PFSK-1 (cell line): ENCODE measurements around the gene RALGAPA2.

ENCODE experiments used
- FOXP2 ChIP-seq: optimal IDR thresholded peaks from 2 replicates; pipeline ENCODE3; 2011; ENCODE audit warnings: borderline replicate concordance, control low read depth, inconsistent platforms; ENCODE audit not compliant: insufficient read depth; ENCODE audit errors: extremely low read length, extremely low read depth
- POLR2AphosphoS5 ChIP-seq: IDR thresholded peaks from 2 replicates; pipeline ENCODE4 v1.6.1; 2012; ENCODE audit warnings: low read depth, mild to moderate bottlenecking, control low read depth, low read length, moderate library complexity
- SIN3A ChIP-seq: IDR thresholded peaks from 2 replicates; pipeline ENCODE4 v1.6.1; 2012; ENCODE audit warnings: mild to moderate bottlenecking, low read length, moderate library complexity, borderline replicate concordance; ENCODE audit not compliant: insufficient read depth
- TAF1 ChIP-seq: IDR thresholded peaks from 2 replicates; pipeline ENCODE4 v1.6.1; 2012; ENCODE audit warnings: low read length, control low read depth, borderline replicate concordance; ENCODE audit not compliant: insufficient read depth
- TF ChIP-seq, protein P1 (sequence below), 2 experiments: IDR thresholded peaks; 2 replicates each; pipeline versions ENCODE4 v1.6.1 to v1.8.0; 2011 to 2012; ENCODE audit warnings: low read depth in 2 of 2, low read length in 2 of 2, control low read depth in 1 of 2, inconsistent platforms in 1 of 2, mild to moderate bottlenecking in 1 of 2, moderate library complexity in 1 of 2; ENCODE audit not compliant: insufficient read depth in 1 of 2

DNA sequence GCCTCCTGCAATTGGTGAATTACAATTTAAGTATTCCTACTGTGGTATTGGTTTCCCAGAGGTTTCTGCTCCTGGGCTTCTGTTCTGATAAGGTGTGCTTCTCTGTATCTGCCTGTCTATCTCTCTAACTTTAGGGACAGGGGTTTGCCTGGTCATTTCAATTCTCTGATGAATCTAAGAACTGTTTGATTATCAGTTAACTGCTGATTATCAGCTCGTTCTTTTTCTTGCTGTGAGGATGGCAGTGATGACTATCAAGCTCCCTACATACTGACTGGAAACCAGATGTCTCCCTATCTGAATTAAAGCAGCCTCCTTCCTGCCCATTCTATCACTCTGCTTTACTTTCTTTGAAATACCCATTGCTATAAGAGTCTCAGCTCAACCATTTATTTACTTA, 224.1 kb downstream of the RALGAPA2 start:
- TF ChIP-seq POLR2AphosphoS5 (no peak), TAF1 (no peak), SIN3A (no peak), FOXP2 (no peak)
- TF ChIP-seq, protein P1, sequence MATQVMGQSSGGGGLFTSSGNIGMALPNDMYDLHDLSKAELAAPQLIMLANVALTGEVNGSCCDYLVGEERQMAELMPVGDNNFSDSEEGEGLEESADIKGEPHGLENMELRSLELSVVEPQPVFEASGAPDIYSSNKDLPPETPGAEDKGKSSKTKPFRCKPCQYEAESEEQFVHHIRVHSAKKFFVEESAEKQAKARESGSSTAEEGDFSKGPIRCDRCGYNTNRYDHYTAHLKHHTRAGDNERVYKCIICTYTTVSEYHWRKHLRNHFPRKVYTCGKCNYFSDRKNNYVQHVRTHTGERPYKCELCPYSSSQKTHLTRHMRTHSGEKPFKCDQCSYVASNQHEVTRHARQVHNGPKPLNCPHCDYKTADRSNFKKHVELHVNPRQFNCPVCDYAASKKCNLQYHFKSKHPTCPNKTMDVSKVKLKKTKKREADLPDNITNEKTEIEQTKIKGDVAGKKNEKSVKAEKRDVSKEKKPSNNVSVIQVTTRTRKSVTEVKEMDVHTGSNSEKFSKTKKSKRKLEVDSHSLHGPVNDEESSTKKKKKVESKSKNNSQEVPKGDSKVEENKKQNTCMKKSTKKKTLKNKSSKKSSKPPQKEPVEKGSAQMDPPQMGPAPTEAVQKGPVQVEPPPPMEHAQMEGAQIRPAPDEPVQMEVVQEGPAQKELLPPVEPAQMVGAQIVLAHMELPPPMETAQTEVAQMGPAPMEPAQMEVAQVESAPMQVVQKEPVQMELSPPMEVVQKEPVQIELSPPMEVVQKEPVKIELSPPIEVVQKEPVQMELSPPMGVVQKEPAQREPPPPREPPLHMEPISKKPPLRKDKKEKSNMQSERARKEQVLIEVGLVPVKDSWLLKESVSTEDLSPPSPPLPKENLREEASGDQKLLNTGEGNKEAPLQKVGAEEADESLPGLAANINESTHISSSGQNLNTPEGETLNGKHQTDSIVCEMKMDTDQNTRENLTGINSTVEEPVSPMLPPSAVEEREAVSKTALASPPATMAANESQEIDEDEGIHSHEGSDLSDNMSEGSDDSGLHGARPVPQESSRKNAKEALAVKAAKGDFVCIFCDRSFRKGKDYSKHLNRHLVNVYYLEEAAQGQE (IDR thresholded peaks at IDR 0.05; ENCODE audit: insufficient read depth in 1 of 2, low read depth in 2 of 2, low read length in 2 of 2) = no peak
